Measurements from ENCODE around the gene ALG9.

The ALG9 gene

GRCh38 chr11:111766834-111767142 lies 104.6 kb downstream of the ALG9 start:
- no peak for DNase-seq (ENCODE audit: low read depth)
- in situ Hi-C loops (cut with HindIII; ENCODE audit: low sequenced_read_pairs), result no loop called here
- H3K4me3 ChIP-seq (ENCODE audit: low read depth, low read length), result peak overlapping the region; percentile 78
- TF ChIP-seq, protein P1, sequence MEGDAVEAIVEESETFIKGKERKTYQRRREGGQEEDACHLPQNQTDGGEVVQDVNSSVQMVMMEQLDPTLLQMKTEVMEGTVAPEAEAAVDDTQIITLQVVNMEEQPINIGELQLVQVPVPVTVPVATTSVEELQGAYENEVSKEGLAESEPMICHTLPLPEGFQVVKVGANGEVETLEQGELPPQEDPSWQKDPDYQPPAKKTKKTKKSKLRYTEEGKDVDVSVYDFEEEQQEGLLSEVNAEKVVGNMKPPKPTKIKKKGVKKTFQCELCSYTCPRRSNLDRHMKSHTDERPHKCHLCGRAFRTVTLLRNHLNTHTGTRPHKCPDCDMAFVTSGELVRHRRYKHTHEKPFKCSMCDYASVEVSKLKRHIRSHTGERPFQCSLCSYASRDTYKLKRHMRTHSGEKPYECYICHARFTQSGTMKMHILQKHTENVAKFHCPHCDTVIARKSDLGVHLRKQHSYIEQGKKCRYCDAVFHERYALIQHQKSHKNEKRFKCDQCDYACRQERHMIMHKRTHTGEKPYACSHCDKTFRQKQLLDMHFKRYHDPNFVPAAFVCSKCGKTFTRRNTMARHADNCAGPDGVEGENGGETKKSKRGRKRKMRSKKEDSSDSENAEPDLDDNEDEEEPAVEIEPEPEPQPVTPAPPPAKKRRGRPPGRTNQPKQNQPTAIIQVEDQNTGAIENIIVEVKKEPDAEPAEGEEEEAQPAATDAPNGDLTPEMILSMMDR (IDR thresholded peaks at IDR 0.05; ENCODE audit: low read depth, low read length, missing control alignments), result no peak

GRCh38 chr11:111765984-111766833 lies 105.2 kb downstream of the ALG9 start, which contains the start of gene PPP2R1B:
Gene PPP2R1B (minus strand): TSS chr11:111766389. CDS start chr11:111766361, 28 bp downstream.
- peak; percentile 36 for DNase-seq (ENCODE audit: low read depth)
- peak within 1 kb of the TSS; percentile 78 for H3K4me3 ChIP-seq (ENCODE audit: low read depth, low read length)
- in situ Hi-C loops (cut with HindIII; ENCODE audit: low sequenced_read_pairs), result no loop called here
- TF ChIP-seq, protein P1 (IDR thresholded peaks at IDR 0.05; ENCODE audit: low read depth, low read length, missing control alignments), result no peak

DNA sequence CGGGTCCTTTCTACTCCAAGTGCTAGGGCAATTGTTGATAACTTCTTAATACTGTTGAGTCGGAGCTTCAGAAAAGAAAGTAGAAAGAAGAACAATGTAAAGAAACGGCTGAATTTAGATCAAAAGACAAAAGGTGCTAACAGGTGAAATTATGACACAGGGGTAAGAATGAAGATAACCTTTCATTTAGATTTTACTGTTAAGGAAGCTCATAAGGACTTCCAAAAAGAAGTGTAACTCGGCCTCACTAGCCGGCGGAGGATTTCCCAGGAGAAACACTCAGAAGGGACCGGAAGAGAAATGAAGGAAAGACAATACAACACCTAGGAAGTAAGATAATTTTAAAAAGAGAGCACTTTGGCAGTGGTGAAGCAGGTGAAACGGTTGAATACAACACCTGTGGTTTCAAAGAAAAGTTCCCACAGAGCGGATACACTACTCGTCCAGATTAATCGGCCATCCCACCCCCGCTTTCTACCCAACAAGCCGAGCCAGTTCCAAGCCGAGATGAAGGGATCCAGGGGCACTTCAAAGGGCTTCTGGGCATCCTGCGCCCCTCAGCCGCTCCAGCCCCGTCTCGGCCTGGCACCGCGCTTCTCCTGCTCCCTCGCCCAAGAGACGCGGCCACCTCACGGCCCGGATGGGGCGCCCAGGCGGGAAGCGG lies 105.9 kb downstream of the ALG9 start:
- in situ Hi-C loops (cut with HindIII; ENCODE audit: low sequenced_read_pairs), result no loop called here
- TF ChIP-seq, protein P1 (IDR thresholded peaks at IDR 0.05; ENCODE audit: low read depth, low read length, missing control alignments), result no peak
- H3K4me3 ChIP-seq (ENCODE audit: low read depth, low read length), result peak overlapping the region; percentile 78
- no peak for DNase-seq (ENCODE audit: low read depth)

GRCh38 chr11:111764621-111765020 lies 106.8 kb downstream of the ALG9 start:
- TF ChIP-seq, protein P1 (IDR thresholded peaks at IDR 0.05; ENCODE audit: low read depth, low read length, missing control alignments), result no peak
- peak overlapping the region; percentile 78 for H3K4me3 ChIP-seq (ENCODE audit: low read depth, low read length)
- no peak for DNase-seq (ENCODE audit: low read depth)
- in situ Hi-C loops (cut with HindIII; ENCODE audit: low sequenced_read_pairs), result no loop called here

DNA sequence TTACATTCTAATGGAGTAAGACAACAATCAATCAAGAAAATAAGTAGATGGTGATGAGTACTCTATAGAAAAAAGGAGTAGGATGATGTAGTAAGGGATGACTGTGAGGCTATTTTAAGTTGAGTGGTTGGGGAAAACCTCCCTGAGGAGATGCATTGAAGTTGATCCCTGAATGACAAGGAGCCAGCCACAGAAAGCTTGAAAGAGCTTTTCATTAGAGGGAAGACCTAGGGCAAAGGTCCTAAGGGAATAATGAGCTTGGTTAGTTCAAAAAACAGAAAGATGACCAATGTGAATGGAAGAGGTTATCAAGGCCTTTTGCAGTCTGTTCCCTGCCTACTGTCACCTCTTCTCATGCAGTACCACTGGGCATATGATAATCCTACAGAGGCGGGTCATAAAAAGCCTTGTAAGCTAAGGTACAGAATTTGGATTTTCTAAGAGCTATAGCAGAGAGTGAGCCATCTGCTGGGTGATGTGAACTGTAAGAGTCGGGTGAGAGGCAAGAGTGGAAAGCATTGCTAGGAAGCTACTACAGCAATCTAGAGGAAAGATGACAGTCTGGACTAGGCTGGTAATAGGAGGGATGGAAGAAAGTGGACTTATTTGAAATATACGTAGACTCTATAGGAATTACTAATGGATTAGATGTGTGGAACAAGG lies 108.3 kb downstream of the ALG9 start:
- DNase-seq (ENCODE audit: low read depth), result no peak
- no peak overlapping the region for H3K4me3 ChIP-seq (ENCODE audit: low read depth, low read length)
- TF ChIP-seq, protein P1 (IDR thresholded peaks at IDR 0.05; ENCODE audit: low read depth, low read length, missing control alignments), result peak; percentile 37
- in situ Hi-C loops (cut with HindIII; ENCODE audit: low sequenced_read_pairs), result no loop called here

- TF ChIP-seq, protein P1 (IDR thresholded peaks at IDR 0.05; ENCODE audit: low read depth, low read length, missing control alignments), result no peak
- no peak overlapping the region for H3K4me3 ChIP-seq (ENCODE audit: low read depth, low read length)
- DNase-seq (ENCODE audit: low read depth), result no peak
- in situ Hi-C loops (cut with HindIII; ENCODE audit: low sequenced_read_pairs), result no loop called here
Measured at GRCh38 chr11:111762526-111762925, 108.9 kb downstream of the ALG9 start.
